Glutamatergic neuron (in vitro differentiated cells): ENCODE results near the gene CCDC146. TPM values are rescaled to one million over a fixed set of nuclear protein-coding genes. Genes with fewer than 3 reads are reported as not detected.

Source experiments
- DNase-seq: peaks from one replicate; pipeline ENCODE4 v3.0.0; 2022
- H3K27ac Mint-ChIP-seq: one replicate; pipeline ENCODE4 v1.8.0; 2020; ENCODE audit warnings: mild to moderate bottlenecking, mixed read lengths, inconsistent platforms; ENCODE audit not compliant: unreplicated experiment
- H3K27me3 Mint-ChIP-seq: one replicate; pipeline ENCODE4 v1.8.0; 2020; ENCODE audit warnings: mild to moderate bottlenecking, moderate library complexity, mixed read lengths, inconsistent platforms; ENCODE audit not compliant: unreplicated experiment
- H3K36me3 Mint-ChIP-seq: one replicate; pipeline ENCODE4 v1.8.0; 2020; ENCODE audit warnings: mild to moderate bottlenecking, mixed read lengths, inconsistent platforms; ENCODE audit not compliant: unreplicated experiment
- H3K4me1 Mint-ChIP-seq: one replicate; pipeline ENCODE4 v1.8.0; 2020; ENCODE audit warnings: mild to moderate bottlenecking, low read depth, mixed read lengths, inconsistent platforms; ENCODE audit not compliant: unreplicated experiment
- H3K4me3 Mint-ChIP-seq: one replicate; pipeline ENCODE4 v1.8.0; 2020; ENCODE audit warnings: mild to moderate bottlenecking, mixed read lengths, inconsistent platforms; ENCODE audit not compliant: unreplicated experiment
- H3K9me3 Mint-ChIP-seq: one replicate; pipeline ENCODE4 v1.8.0; 2020; ENCODE audit warnings: mild to moderate bottlenecking, moderate library complexity, mixed read lengths, inconsistent platforms; ENCODE audit not compliant: unreplicated experiment
- total RNA-seq: library from RNA; stranded (reverse); fragmentation: NEBNext Ultra II Directional; extraction: Animal tissue kit (Norgen Biotek cat#: 25700); gene quantifications from one replicate; pipeline ENCODE4 v1.2.1, GENCODE V29; 2021; ENCODE audit not compliant: unreplicated experiment
- TF ChIP-seq, protein P1 (sequence below): fragments of 200-600 bp; sonication (generic); IDR thresholded peaks from one replicate; pipeline ENCODE4 v1.5.0; 2021; ENCODE audit not compliant: partially characterized antibody, unreplicated experiment

Gene CCDC146
- total RNA-seq, 1 donor from 2014 or later = 3.7 TPM

DNA sequence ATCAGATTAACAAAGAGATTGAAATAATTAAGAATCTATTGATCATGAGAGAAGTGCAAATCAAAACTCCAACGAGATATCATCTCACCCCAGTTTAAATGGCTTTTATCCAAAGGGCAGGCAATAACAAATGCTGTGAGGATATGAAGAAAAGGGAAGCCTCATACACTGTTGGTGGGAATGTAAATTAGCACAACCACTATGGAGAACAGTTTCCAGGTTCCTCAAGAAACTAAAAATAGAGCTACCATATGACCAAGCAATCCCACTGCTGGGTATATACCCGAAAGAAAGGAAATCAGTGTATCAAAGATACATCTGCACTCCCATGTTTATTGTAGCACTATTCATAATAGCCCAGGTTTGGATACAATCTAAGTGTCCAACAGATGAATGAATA lies 63.5 kb downstream of the CCDC146 start:
- Mint-ChIP-seq H3K27me3 (no peaks in the 10 kb centered on the region), H3K9me3 (no peaks in the 10 kb centered on the region), H3K4me3 (no peak overlapping the region), H3K36me3 (no peaks in the 10 kb centered on the region), H3K4me1 (no peaks in the 10 kb centered on the region), H3K27ac (no peak overlapping the region)
- TF ChIP-seq, protein P1, sequence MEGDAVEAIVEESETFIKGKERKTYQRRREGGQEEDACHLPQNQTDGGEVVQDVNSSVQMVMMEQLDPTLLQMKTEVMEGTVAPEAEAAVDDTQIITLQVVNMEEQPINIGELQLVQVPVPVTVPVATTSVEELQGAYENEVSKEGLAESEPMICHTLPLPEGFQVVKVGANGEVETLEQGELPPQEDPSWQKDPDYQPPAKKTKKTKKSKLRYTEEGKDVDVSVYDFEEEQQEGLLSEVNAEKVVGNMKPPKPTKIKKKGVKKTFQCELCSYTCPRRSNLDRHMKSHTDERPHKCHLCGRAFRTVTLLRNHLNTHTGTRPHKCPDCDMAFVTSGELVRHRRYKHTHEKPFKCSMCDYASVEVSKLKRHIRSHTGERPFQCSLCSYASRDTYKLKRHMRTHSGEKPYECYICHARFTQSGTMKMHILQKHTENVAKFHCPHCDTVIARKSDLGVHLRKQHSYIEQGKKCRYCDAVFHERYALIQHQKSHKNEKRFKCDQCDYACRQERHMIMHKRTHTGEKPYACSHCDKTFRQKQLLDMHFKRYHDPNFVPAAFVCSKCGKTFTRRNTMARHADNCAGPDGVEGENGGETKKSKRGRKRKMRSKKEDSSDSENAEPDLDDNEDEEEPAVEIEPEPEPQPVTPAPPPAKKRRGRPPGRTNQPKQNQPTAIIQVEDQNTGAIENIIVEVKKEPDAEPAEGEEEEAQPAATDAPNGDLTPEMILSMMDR = no peak
- DNase-seq = no peak

DNA sequence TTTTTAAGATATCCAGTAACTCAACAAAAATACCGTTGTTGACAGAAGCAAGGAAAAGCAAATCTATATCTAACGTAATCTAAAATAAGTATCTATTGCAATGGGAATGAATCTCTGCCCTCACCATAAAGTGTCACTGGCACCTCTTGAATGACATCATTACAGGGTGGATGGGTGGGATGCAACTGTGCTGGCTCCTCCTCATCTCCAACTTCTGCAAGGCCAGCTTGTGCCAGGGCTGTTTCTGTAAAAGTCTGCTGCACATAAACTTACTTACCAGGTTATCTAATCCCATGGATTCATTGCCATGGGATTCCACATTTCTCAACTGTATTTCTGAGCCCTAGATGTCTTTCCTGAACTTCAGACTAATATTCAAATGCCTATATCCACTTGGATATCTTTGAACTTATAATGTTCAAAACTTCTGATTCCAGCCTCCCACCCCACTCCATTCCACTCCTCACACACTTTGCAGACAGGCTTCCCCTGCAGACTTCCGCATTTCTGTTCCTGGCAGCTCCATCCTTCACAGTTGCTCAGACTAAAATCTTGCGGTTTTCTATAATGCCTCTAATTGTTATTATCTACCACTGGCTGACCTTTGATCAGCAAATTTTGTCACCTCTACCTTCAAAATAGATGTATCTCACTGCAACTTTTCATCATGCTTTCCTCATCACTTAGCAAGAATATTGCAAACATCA lies 66.5 kb downstream of the CCDC146 start:
- DNase-seq = no peak
- no peaks in the 10 kb centered on the region for H3K36me3 Mint-ChIP-seq
- H3K4me1 Mint-ChIP-seq = no peaks in the 10 kb centered on the region
- no peaks in the 10 kb centered on the region for H3K27me3 Mint-ChIP-seq
- H3K27ac Mint-ChIP-seq = no peak overlapping the region
- TF ChIP-seq, protein P1 = no peak
- no peaks in the 10 kb centered on the region for H3K9me3 Mint-ChIP-seq
- no peak overlapping the region for H3K4me3 Mint-ChIP-seq

GRCh38 chr7:77197141-77197540 lies 74.7 kb downstream of the CCDC146 start:
- H3K9me3 Mint-ChIP-seq = no peaks in the 10 kb centered on the region
- H3K36me3 Mint-ChIP-seq = no peaks in the 10 kb centered on the region
- no peak overlapping the region for H3K27ac Mint-ChIP-seq
- H3K4me1 Mint-ChIP-seq = peaks cover 5% of the 10 kb centered on the region
- no peak for DNase-seq
- peaks cover 4% of the 10 kb centered on the region for H3K27me3 Mint-ChIP-seq
- no peak overlapping the region for H3K4me3 Mint-ChIP-seq
- TF ChIP-seq, protein P1 = no peak

DNA sequence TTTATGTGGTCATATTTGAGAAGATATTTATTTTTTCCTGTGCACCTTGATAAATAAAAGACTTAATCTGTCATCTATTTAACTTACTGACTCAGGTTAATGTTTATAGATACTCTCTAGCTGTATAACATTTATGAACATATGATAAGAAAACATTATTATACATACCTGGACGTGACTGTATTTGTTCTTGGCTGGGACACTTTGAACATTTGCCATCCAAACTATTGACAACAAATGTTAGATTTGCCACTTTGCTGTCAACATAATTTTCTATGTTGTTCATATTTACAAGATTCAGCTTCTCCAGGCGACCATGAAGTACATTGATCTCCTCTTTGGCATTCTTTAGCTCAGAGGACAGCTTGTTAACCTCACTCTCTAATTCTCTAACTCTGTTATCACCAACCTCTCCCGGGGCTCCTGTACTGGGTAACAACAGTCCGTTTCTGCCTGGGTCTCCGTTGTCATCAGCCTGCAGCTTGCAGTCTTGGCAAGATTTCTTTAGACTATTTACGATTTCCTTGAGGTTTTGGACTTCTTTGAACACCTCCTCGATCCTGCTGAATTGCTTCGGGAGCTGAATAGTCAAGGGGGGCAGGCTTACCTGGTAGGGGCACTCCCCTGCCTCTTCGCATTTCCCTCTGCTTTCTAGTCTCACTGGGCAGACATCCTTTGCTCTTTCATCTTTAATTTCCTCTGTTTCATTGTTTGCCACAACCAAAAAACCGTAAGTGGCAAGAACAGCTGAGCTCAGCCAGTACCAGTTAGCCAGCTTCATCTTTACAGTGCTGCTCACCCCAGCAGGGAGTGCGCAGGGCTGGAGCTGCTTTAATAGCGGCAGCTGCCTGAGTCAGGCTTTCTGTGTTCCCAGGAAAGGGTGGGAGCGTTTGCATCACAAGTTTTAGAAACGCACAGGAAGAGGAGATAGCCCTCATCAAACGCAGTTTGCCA lies 76.9 kb downstream of the CCDC146 start, which contains the start of gene FGL2:
FGL2 (minus strand) TSS at position 807 of the 954 bp plus-strand sequence; CDS start at position 781, 26 bp downstream.
- DNase-seq = peak; percentile 41
- peak within 1 kb of the TSS; percentile 11 for H3K4me3 Mint-ChIP-seq
- H3K9me3 Mint-ChIP-seq = no peaks in the 10 kb centered on the region
- H3K4me1 Mint-ChIP-seq = peaks cover 5% of the 10 kb centered on the region
- H3K27ac Mint-ChIP-seq = no peak within 1 kb of the TSS
- no peaks in the 10 kb centered on the region for H3K36me3 Mint-ChIP-seq
- H3K27me3 Mint-ChIP-seq = peaks cover 4% of the 10 kb centered on the region
- TF ChIP-seq, protein P1 = no peak
